Raji (cell line): Measurements from ENCODE around the gene SCCPDH.

Experiments used
- POLR2A ChIP-seq: IDR thresholded peaks from 2 replicates; pipeline ENCODE4 v1.6.1; 2011; ENCODE audit warnings: low read depth, low read length, control low read depth; ENCODE audit not compliant: insufficient read depth

The SCCPDH gene

GRCh38 chr1:246800756-246801155 lies 76.5 kb downstream of the SCCPDH start:
- TF ChIP-seq POLR2A: no peak

GRCh38 chr1:246801241-246802020 lies 77.2 kb downstream of the SCCPDH start:
- no peak for TF ChIP-seq POLR2A

- TF ChIP-seq POLR2A: no peak
Measured at GRCh38 chr1:246803373-246803772, 79.2 kb downstream of the SCCPDH start.

- TF ChIP-seq POLR2A: no peak
Measured at GRCh38 chr1:246803883-246804282, 79.7 kb downstream of the SCCPDH start.

- TF ChIP-seq POLR2A: no peak
Measured at GRCh38 chr1:246805135-246805716, 81.0 kb downstream of the SCCPDH start.

GRCh38 chr1:246809473-246809872 lies 85.3 kb downstream of the SCCPDH start:
- no peak for TF ChIP-seq POLR2A

- no peak for TF ChIP-seq POLR2A
Measured at GRCh38 chr1:246811985-246812384, 87.8 kb downstream of the SCCPDH start.

- no peak for TF ChIP-seq POLR2A
Measured at GRCh38 chr1:246814890-246815289, 90.7 kb downstream of the SCCPDH start.

- TF ChIP-seq POLR2A: no peak
Measured at GRCh38 chr1:246815693-246816270, 91.6 kb downstream of the SCCPDH start.
